Ramos (cell line): Measurements from ENCODE around the gene TRIM47.

Source experiments
- in situ Hi-C: fragments of 300-500 bp; cut with MboI; formaldehyde crosslinking; loops from one replicate; pipeline ENCODE4 v1.14.3; 2022; ENCODE audit warnings: low sequenced_read_pairs; ENCODE audit not compliant: unreplicated experiment

Gene TRIM47

GRCh38 chr17:75909051-75909811 is 30.9 kb upstream of the TRIM47 start:
- in situ Hi-C loops = loop anchor here (5.0 kb wide), 1 partner anchor 98 kb away; no protein-coding TSS in a partner anchor

- in situ Hi-C loops = loop anchor here (5.0 kb wide), 1 partner anchor 99 kb away; no protein-coding TSS in a partner anchor
Measured at GRCh38 chr17:75908201-75908600, 29.8 kb upstream of the TRIM47 start.

GRCh38 chr17:75906143-75906884 is 27.9 kb upstream of the TRIM47 start:
- in situ Hi-C loops = loop anchor here (5.0 kb wide), 1 partner anchor 101 kb away; no protein-coding TSS in a partner anchor

GRCh38 chr17:75904749-75905521 is 26.6 kb upstream of the TRIM47 start, which contains the start of gene MRPL38:
TSS of gene MRPL38 (minus strand) at chr17:75904884. CDS start at chr17:75904875, 9 bp downstream.
- in situ Hi-C loops = loop anchor here (5.0 kb wide), 1 partner anchor 102 kb away; no protein-coding TSS in a partner anchor

GRCh38 chr17:75902406-75902805 is 24.0 kb upstream of the TRIM47 start:
- in situ Hi-C loops = no loop called here

GRCh38 chr17:75901727-75902126 is 23.3 kb upstream of the TRIM47 start:
- in situ Hi-C loops = no loop called here

- in situ Hi-C loops = no loop called here
Measured at GRCh38 chr17:75900691-75901533, 22.5 kb upstream of the TRIM47 start.

GRCh38 chr17:75899767-75900468 is 21.5 kb upstream of the TRIM47 start:
- in situ Hi-C loops = no loop called here

GRCh38 chr17:75899353-75899752 is 21.0 kb upstream of the TRIM47 start:
- in situ Hi-C loops = no loop called here

GRCh38 chr17:75898791-75899190 is 20.4 kb upstream of the TRIM47 start:
- in situ Hi-C loops = no loop called here

- in situ Hi-C loops = no loop called here
Measured at GRCh38 chr17:75898065-75898464, 19.7 kb upstream of the TRIM47 start.

GRCh38 chr17:75897160-75898019 is 19.0 kb upstream of the TRIM47 start:
- in situ Hi-C loops = no loop called here

GRCh38 chr17:75896415-75897159 is 18.2 kb upstream of the TRIM47 start, which contains the start of gene TRIM65:
TSS of gene TRIM65 (minus strand) at chr17:75896951. CDS start at chr17:75896937, 14 bp downstream.
- in situ Hi-C loops = no loop called here

GRCh38 chr17:75895370-75896155 is 17.2 kb upstream of the TRIM47 start:
- in situ Hi-C loops = no loop called here

GRCh38 chr17:75894049-75894733 is 15.8 kb upstream of the TRIM47 start:
- in situ Hi-C loops = no loop called here
